ENCODE measurements around the gene ALPK3.

The ALPK3 gene

DNA sequence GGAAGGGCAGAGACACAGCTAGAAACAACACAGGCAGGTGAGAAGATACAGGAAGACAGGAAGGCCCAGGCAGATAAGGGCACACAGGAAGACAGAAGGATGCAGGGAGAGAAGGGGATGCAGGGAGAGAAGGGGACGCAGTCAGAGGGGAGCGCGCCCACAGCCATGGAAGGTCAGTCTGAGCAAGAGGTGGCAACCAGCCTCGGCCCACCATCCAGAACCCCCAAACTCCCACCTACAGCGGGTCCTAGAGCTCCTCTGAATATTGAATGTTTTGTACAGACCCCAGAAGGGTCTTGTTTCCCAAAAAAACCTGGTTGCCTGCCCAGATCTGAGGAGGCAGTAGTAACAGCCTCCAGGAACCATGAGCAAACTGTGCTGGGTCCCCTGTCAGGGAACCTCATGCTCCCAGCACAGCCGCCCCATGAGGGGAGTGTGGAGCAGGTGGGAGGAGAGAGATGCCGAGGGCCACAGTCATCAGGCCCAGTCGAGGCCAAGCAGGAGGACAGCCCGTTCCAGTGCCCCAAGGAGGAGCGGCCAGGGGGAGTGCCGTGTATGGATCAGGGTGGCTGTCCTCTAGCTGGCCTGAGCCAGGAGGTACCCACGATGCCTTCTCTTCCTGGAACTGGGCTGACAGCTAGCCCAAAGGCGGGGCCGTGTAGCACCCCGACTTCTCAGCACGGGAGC lies 39.7 kb downstream of the ALPK3 start:
- no peak for DNase-seq (ENCODE audit: low spot score)
- TF ChIP-seq, protein P1, sequence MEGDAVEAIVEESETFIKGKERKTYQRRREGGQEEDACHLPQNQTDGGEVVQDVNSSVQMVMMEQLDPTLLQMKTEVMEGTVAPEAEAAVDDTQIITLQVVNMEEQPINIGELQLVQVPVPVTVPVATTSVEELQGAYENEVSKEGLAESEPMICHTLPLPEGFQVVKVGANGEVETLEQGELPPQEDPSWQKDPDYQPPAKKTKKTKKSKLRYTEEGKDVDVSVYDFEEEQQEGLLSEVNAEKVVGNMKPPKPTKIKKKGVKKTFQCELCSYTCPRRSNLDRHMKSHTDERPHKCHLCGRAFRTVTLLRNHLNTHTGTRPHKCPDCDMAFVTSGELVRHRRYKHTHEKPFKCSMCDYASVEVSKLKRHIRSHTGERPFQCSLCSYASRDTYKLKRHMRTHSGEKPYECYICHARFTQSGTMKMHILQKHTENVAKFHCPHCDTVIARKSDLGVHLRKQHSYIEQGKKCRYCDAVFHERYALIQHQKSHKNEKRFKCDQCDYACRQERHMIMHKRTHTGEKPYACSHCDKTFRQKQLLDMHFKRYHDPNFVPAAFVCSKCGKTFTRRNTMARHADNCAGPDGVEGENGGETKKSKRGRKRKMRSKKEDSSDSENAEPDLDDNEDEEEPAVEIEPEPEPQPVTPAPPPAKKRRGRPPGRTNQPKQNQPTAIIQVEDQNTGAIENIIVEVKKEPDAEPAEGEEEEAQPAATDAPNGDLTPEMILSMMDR (IDR thresholded peaks at IDR 0.05; ENCODE audit: extremely low read depth, insufficient read depth, missing control alignments), result no peak
- in situ Hi-C loops (cut with MboI; ENCODE audit: low pct_unique_long_range_greater_than_20kb, low sequenced_read_pairs, unreplicated experiment), result no loop called here

DNA sequence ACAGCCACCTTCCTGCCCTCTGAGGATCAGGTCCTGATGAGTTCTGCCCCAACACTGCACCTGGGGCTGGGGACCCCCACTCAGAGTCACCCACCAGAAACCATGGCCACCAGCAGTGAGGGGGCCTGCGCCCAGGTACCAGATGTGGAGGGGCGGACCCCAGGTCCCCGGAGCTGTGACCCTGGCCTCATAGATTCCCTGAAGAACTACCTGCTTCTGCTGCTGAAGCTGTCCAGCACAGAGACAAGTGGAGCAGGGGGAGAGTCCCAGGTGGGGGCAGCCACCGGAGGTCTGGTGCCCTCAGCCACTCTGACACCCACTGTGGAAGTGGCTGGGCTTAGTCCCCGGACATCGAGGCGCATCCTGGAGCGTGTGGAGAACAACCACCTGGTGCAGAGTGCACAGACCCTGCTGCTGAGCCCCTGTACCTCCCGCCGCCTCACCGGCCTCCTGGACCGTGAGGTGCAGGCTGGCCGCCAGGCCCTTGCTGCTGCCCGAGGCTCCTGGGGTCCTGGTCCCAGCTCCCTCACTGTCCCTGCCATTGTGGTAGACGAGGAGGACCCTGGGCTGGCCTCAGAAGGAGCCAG lies 40.4 kb downstream of the ALPK3 start:
- no peak for DNase-seq (ENCODE audit: low spot score)
- in situ Hi-C loops (cut with MboI; ENCODE audit: low pct_unique_long_range_greater_than_20kb, low sequenced_read_pairs, unreplicated experiment), result no loop called here
- TF ChIP-seq, protein P1 (IDR thresholded peaks at IDR 0.05; ENCODE audit: extremely low read depth, insufficient read depth, missing control alignments), result no peak

DNA sequence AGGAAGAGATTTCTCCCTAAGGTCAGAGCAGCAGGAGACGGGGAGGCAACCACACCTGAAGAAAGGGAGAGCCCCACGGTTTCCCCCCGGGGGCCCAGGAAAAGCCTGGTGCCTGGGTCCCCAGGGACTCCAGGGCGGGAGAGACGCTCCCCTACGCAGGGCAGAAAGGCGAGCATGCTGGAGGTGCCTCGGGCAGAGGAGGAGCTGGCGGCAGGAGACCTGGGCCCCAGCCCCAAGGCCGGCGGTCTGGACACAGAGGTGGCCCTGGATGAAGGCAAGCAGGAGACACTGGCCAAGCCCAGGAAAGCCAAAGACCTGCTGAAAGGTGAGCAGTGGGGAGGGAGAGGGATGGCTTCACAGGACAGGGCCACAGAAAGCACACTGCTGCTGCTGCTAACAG lies 41.1 kb downstream of the ALPK3 start:
- DNase-seq (ENCODE audit: low spot score), result no peak
- TF ChIP-seq, protein P1 (IDR thresholded peaks at IDR 0.05; ENCODE audit: extremely low read depth, insufficient read depth, missing control alignments), result no peak
- in situ Hi-C loops (cut with MboI; ENCODE audit: low pct_unique_long_range_greater_than_20kb, low sequenced_read_pairs, unreplicated experiment), result no loop called here

DNA sequence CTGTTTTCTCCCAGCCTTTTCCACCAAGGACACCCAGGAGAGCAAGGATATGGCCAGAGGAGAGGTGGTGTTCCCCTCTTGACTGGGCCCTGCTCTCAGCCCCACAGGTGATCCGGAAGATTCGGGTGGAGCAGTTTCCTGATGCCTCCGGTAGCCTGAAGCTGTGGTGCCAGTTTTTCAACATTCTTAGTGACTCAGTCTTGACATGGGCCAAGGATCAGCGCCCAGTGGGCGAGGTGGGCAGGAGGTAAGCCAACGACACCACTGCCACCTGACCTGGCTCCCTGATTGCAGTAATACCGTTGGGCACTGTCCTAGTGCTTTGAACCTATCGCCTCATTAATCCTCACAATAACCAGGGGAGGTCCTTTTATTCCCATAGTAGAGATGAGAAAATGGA lies 42.0 kb downstream of the ALPK3 start:
- in situ Hi-C loops (cut with MboI; ENCODE audit: low pct_unique_long_range_greater_than_20kb, low sequenced_read_pairs, unreplicated experiment), result no loop called here
- DNase-seq (ENCODE audit: low spot score), result no peak
- TF ChIP-seq, protein P1 (IDR thresholded peaks at IDR 0.05; ENCODE audit: extremely low read depth, insufficient read depth, missing control alignments), result no peak

DNA sequence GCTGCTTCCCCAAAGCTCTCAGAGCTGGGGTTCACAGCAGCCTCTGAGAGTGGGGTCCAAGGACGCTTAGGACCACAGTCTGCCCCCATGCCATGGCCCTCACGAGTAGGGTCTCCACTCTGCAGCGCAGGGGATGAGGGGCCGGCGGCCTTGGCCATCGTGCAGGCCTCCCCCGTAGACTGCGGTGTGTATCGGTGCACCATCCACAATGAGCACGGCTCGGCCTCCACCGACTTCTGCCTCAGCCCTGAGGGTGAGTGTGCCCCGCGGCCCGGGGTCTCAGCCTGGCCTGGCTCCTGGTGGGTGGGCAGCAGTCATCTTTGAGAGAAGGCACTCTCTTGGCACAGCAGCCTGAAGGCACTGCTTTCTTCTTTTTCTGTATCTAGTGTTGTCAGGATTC lies 42.5 kb downstream of the ALPK3 start:
- in situ Hi-C loops (cut with MboI; ENCODE audit: low pct_unique_long_range_greater_than_20kb, low sequenced_read_pairs, unreplicated experiment), result no loop called here
- DNase-seq (ENCODE audit: low spot score), result no peak
- TF ChIP-seq, protein P1 (IDR thresholded peaks at IDR 0.05; ENCODE audit: extremely low read depth, insufficient read depth, missing control alignments), result no peak

DNA sequence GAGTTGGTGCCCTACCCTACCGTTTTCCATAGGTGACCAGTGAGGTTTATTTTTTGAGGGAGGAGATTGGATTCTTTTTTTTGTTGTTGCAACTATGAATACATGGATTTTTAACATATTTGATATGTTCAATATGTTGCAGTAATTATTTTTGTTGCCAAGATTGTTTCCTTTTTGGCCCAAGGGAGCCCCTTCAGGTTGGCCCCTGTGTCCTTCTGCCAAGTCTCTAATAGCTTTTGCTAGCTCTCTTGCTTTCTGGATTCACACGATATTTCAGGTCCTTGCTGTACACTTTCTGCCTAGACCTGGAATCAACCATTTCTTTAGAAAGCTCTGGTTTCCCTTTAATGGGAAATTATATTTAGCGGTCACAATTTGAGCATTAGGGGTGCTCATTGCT lies 44.6 kb downstream of the ALPK3 start:
- DNase-seq (ENCODE audit: low spot score), result no peak
- in situ Hi-C loops (cut with MboI; ENCODE audit: low pct_unique_long_range_greater_than_20kb, low sequenced_read_pairs, unreplicated experiment), result no loop called here
- TF ChIP-seq, protein P1 (IDR thresholded peaks at IDR 0.05; ENCODE audit: extremely low read depth, insufficient read depth, missing control alignments), result no peak
